WTC11 (cell line): ENCODE results near the gene TJAP1.
"Not testable (repeated sequence)": the region's sequence is repeated elsewhere in the genome, so short reads cannot be mapped to it uniquely, and the experiment has no call there.

Experiments
- ATF1 ChIP-seq: sonication (generic); formaldehyde crosslinking; IDR thresholded peaks from 2 replicates; pipeline ENCODE4 v1.8.1; 2023; ENCODE audit warnings: mild to moderate bottlenecking, moderate library complexity, missing genetic modification reagents
- CBFB ChIP-seq: sonication (generic); formaldehyde crosslinking; IDR thresholded peaks from 2 replicates; pipeline ENCODE4 v1.8.1; 2022; ENCODE audit warnings: mild to moderate bottlenecking, low read depth, missing genetic modification reagents
- E2F5 ChIP-seq: sonication (generic); formaldehyde crosslinking; IDR thresholded peaks from 2 replicates; pipeline ENCODE4 v1.8.1; 2022; ENCODE audit warnings: mild to moderate bottlenecking, moderate library complexity, missing genetic modification reagents
- KAT7 ChIP-seq: sonication (generic); formaldehyde crosslinking; IDR thresholded peaks from 2 replicates; pipeline ENCODE4 v1.8.1; 2023; ENCODE audit warnings: missing genetic modification reagents, mild to moderate bottlenecking, borderline replicate concordance
- MXD4 ChIP-seq: fragments of 250-450 bp; sonication (Bioruptor Pico); IDR thresholded peaks from 2 replicates; pipeline ENCODE4 v1.8.0; 2021; ENCODE audit warnings: mild to moderate bottlenecking, moderate library complexity, borderline replicate concordance
- SMAD3 ChIP-seq: sonication (generic); formaldehyde crosslinking; IDR thresholded peaks from 2 replicates; pipeline ENCODE4 v1.8.0; 2022; ENCODE audit warnings: missing genetic modification reagents, mild to moderate bottlenecking, borderline replicate concordance
- ZNF423 ChIP-seq: fragments of 250-450 bp; sonication (Bioruptor Pico); IDR thresholded peaks from 2 replicates; pipeline ENCODE4 v2.1.2; 2022; ENCODE audit warnings: mild to moderate bottlenecking, moderate library complexity
- TF ChIP-seq, protein P1 (sequence below): fragments of 200-600 bp; IDR thresholded peaks from 2 replicates; pipeline ENCODE4 v1.8.0; 2022; ENCODE audit warnings: antibody characterized with exemption
- TF ChIP-seq, protein P2 (sequence below): sonication (generic); formaldehyde crosslinking; IDR thresholded peaks from 2 replicates; pipeline ENCODE4 v1.8.0; 2022; ENCODE audit warnings: mild to moderate bottlenecking, missing genetic modification reagents
- TF ChIP-seq, protein P3 (sequence below): sonication (generic); formaldehyde crosslinking; IDR thresholded peaks from 2 replicates; pipeline ENCODE4 v1.8.0; 2022; ENCODE audit warnings: mild to moderate bottlenecking, missing genetic modification reagents

DNA sequence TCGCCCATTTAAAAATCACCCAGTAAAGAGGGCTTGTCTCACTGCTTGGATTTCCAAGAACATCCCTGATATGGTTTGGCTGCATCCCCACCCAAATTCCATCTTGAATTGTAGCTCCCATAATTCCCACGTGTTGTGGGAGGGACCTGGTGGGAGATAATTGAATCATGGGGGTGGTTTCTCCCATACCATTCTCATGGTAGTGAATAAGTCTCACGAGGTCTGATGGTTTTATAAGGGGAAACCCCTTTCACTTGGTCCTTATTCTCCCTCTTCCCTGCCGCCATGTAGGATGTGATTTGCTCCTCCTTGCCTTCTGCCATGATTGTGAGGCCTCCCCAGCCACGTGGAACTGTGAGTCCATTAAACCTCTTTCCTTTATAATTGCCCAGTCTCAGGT is 10.1 kb upstream of the TJAP1 start:
- TF ChIP-seq, protein P1, sequence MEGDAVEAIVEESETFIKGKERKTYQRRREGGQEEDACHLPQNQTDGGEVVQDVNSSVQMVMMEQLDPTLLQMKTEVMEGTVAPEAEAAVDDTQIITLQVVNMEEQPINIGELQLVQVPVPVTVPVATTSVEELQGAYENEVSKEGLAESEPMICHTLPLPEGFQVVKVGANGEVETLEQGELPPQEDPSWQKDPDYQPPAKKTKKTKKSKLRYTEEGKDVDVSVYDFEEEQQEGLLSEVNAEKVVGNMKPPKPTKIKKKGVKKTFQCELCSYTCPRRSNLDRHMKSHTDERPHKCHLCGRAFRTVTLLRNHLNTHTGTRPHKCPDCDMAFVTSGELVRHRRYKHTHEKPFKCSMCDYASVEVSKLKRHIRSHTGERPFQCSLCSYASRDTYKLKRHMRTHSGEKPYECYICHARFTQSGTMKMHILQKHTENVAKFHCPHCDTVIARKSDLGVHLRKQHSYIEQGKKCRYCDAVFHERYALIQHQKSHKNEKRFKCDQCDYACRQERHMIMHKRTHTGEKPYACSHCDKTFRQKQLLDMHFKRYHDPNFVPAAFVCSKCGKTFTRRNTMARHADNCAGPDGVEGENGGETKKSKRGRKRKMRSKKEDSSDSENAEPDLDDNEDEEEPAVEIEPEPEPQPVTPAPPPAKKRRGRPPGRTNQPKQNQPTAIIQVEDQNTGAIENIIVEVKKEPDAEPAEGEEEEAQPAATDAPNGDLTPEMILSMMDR: not testable (repeated sequence)
- TF ChIP-seq ATF1 (CRISPR knock-in tag); ZNF423; SMAD3 (CRISPR knock-in tag); E2F5 (CRISPR knock-in tag); KAT7 (CRISPR knock-in tag); CBFB (CRISPR knock-in tag); MXD4 (CRISPR knock-in tag): not testable (repeated sequence)
- TF ChIP-seq, protein P2, sequence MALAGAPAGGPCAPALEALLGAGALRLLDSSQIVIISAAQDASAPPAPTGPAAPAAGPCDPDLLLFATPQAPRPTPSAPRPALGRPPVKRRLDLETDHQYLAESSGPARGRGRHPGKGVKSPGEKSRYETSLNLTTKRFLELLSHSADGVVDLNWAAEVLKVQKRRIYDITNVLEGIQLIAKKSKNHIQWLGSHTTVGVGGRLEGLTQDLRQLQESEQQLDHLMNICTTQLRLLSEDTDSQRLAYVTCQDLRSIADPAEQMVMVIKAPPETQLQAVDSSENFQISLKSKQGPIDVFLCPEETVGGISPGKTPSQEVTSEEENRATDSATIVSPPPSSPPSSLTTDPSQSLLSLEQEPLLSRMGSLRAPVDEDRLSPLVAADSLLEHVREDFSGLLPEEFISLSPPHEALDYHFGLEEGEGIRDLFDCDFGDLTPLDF (CRISPR knock-in tag): not testable (repeated sequence)
- TF ChIP-seq, protein P3, sequence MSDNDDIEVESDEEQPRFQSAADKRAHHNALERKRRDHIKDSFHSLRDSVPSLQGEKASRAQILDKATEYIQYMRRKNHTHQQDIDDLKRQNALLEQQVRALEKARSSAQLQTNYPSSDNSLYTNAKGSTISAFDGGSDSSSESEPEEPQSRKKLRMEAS: not testable (repeated sequence)
